Mucosa of rectum (tissue), 2 donors: Measurements from ENCODE around the gene KCTD17.

Experiments
- H3K27ac ChIP-seq, 2 donors: one replicate each; pipeline ENCODE4 v1.7.0; 2013; ENCODE audit warnings: inconsistent platforms in 2 of 2, low read depth in 2 of 2, low read length in 2 of 2
- H3K27me3 ChIP-seq, 2 donors: one replicate each; pipeline ENCODE4 v1.7.0; 2013; ENCODE audit warnings: low read length in 2 of 2; ENCODE audit not compliant: control insufficient read depth in 2 of 2, insufficient read depth in 2 of 2
- H3K36me3 ChIP-seq, 2 donors: one replicate each; pipeline ENCODE4 v1.7.0; 2013; ENCODE audit warnings: low read length in 2 of 2; ENCODE audit not compliant: control insufficient read depth in 2 of 2, insufficient read depth in 2 of 2
- H3K4me1 ChIP-seq, 2 donors: one replicate each; pipeline ENCODE4 v1.7.0; 2013; ENCODE audit warnings: low read length in 2 of 2, mild to moderate bottlenecking in 1 of 2; ENCODE audit not compliant: control insufficient read depth in 2 of 2, insufficient read depth in 2 of 2
- H3K4me3 ChIP-seq, 2 donors: one replicate each; pipeline ENCODE4 v1.7.0; 2013; ENCODE audit warnings: low read length in 2 of 2
- H3K9ac ChIP-seq, 2 donors: one replicate each; pipeline ENCODE4 v1.7.0; 2013; ENCODE audit warnings: low read length in 2 of 2, low read depth in 1 of 2, mild to moderate bottlenecking in 1 of 2
- H3K9me3 ChIP-seq, 2 donors: one replicate each; pipeline ENCODE4 v1.7.0; 2013; ENCODE audit warnings: low read length in 2 of 2; ENCODE audit not compliant: control insufficient read depth in 2 of 2
- donor health status: healthy.
- donor health status: Normal muscosa, but diverticular disease.

Gene KCTD17

GRCh38 chr22:37028692-37029674 lies 22.6 kb upstream of the KCTD17 start:
- peaks cover 47 to 57% of the 10 kb centered on the region in 2 donors for H3K4me1 ChIP-seq
- H3K36me3 ChIP-seq, result peaks cover 42 to 52% of the 10 kb centered on the region in 2 donors
- no peak overlapping the region for H3K27ac ChIP-seq
- no peak overlapping the region for H3K9ac ChIP-seq
- no peaks in the 10 kb centered on the region for H3K9me3 ChIP-seq
- no peaks in the 10 kb centered on the region for H3K27me3 ChIP-seq
- no peak overlapping the region for H3K4me3 ChIP-seq

DNA sequence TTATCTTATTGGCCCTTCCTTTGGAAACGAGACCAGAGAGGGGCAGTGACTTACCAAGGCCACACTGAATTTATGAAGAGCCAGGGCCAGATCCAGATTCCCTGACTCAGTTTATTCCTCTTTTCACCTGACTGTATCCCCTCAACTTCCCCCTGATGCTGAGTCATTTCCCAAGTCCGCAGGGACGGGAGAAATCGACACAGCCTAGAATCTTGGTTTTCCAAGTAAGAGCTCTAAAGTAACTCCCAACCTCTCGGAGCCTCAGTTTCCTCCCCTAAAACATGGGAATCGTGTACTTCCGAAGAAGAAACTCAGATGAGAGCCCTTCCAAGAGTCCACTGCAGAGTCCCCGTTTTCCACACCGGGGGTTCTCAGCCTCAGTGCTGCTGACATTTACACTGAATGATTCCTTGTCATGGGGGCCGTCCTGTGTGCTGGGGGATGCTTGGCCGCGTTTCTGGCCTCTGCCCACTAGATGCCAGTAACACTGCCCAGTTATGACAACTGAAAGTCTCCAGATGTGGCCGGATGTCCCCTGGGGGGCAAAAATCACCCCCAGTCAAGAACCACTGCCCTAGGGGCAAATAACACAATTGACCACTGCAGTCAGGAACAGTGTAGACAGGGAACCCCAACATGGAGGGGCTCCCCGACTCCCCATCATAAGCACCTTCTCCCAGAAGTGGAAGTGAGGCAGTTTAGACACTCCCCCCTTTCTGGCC lies 20.8 kb upstream of the KCTD17 start:
- H3K27ac ChIP-seq, result peak overlapping the region; percentile 96
- peaks cover 39% of the 10 kb centered on the region in 2 donors for H3K36me3 ChIP-seq

GRCh38 chr22:37032134-37032534 lies 19.4 kb upstream of the KCTD17 start:
- Histone ChIP-seq H3K27ac (peak overlapping the region; percentile 96), H3K27me3 (no peaks in the 10 kb centered on the region), H3K4me1 (peaks cover 35 to 38% of the 10 kb centered on the region in 2 donors), H3K4me3 (peak overlapping the region; percentile 32 to 57), H3K9me3 (no peaks in the 10 kb centered on the region), H3K9ac (peak overlapping the region; percentile 57 to 67), H3K36me3 (peaks cover 28% of the 10 kb centered on the region in 2 donors)

More for the DNA sequence above, 20.8 kb upstream of the KCTD17 start:
- no peaks in the 10 kb centered on the region for H3K9me3 ChIP-seq
- no peak overlapping the region for H3K4me3 ChIP-seq
- peaks cover 39 to 43% of the 10 kb centered on the region in 2 donors for H3K4me1 ChIP-seq
- H3K27me3 ChIP-seq, result no peaks in the 10 kb centered on the region
- peak overlapping the region in 1 of 2 donors; percentile 12 for H3K9ac ChIP-seq

- H3K36me3 ChIP-seq, result peaks cover 22 to 23% of the 10 kb centered on the region in 2 donors
- no peaks in the 10 kb centered on the region for H3K9me3 ChIP-seq
- H3K27me3 ChIP-seq, result no peaks in the 10 kb centered on the region
- H3K9ac ChIP-seq, result peak overlapping the region; percentile 57 to 67
- H3K4me1 ChIP-seq, result peaks cover 35% of the 10 kb centered on the region in 2 donors
- H3K4me3 ChIP-seq, result peak overlapping the region; percentile 33 to 57
- H3K27ac ChIP-seq, result peak overlapping the region; percentile 96
These were observed 18.7 kb upstream of the KCTD17 start for GRCh38 chr22:37032535-37033460.

- Histone ChIP-seq H3K36me3 (peaks cover 15 to 18% of the 10 kb centered on the region in 2 donors), H3K4me1 (peaks cover 35% of the 10 kb centered on the region in 2 donors), H3K9ac (peak overlapping the region; percentile 52 to 67), H3K4me3 (no peak overlapping the region), H3K27me3 (no peaks in the 10 kb centered on the region), H3K27ac (peak overlapping the region; percentile 96), H3K9me3 (no peaks in the 10 kb centered on the region)
These were observed 17.7 kb upstream of the KCTD17 start for GRCh38 chr22:37033605-37034430.

DNA sequence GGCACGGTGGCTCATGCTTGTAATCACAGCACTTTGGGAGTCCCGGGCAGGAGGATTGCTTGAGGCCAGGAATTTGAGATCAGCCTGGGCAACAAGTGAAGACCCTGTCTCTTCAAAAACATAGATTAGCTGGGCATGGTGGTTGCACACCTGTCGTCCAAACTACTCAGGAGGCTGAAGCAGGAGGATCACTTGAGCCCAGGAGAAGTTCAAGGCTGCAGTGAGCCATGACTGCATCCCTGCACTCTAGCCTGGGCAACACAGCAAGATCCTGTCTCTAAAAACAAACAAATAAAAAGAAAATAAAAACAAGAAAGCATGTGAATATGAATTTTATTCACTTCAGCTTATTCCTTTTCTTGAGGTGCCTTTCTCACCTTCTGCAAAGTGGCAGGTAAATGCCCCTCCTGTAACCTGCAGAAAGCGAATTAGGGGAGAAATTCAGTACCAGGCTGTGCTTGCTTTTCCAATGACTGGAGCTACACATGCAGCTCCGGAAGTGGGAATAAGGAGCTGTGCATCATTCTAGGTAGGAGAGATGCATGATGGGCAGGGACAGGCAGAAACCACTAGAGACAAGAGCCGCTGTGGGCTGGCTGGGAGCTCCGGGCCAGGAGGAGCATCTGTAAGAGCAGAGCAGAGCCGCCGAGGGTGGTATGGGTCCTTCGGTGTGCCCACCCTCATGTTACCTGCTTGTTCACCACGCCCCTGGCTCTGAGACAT lies 14.7 kb upstream of the KCTD17 start:
- H3K27me3 ChIP-seq, result no peaks in the 10 kb centered on the region
- no peaks in the 10 kb centered on the region for H3K36me3 ChIP-seq
- H3K9me3 ChIP-seq, result no peaks in the 10 kb centered on the region
- peaks cover 26 to 34% of the 10 kb centered on the region in 2 donors for H3K4me1 ChIP-seq
- no peak overlapping the region for H3K27ac ChIP-seq
- no peak overlapping the region for H3K9ac ChIP-seq
- no peak overlapping the region for H3K4me3 ChIP-seq

DNA sequence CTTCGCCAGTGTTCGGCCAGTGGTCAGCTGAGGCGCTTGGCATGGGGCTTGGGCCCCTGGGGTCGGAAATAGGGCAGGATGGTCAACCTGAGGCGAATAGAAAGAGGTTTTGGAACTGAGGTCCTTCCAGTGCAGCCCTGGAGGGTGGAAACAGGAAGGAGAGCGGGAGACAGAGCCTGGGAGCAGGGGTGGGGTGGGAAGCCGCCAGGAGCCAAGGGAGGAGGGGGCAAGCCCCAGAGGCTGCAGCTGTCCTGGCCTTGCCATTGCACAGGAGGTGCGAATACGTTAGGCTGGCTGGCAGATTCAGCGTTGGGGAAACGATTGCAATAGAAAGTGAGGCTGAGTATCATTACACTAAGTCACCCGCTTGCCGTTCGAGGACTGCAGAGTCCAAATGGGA lies 13.9 kb upstream of the KCTD17 start:
- no peak overlapping the region for H3K4me3 ChIP-seq
- H3K27ac ChIP-seq, result no peak overlapping the region
- no peaks in the 10 kb centered on the region for H3K9me3 ChIP-seq
- no peaks in the 10 kb centered on the region for H3K36me3 ChIP-seq
- no peak overlapping the region for H3K9ac ChIP-seq
- no peaks in the 10 kb centered on the region for H3K27me3 ChIP-seq
- peaks cover 21 to 26% of the 10 kb centered on the region in 2 donors for H3K4me1 ChIP-seq

DNA sequence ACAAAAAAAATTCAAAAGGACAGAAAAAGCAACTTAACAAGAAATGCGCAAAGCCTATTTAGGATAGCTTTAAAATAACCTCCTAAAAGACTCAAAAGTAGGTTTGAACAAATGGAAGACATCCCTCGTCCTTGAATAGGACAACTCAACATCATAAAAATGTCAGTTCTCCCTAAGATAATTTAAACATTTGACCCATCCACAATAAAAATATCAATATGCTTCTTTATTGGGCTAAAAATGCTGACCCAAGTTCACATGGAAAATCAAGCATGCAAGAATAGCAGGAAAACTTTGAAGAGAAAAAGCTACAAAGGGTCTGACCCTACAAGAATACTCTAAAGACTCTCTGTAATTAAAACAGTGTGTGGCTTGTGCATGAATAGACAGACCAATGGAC lies 12.1 kb upstream of the KCTD17 start:
- Histone ChIP-seq H3K27me3 (no peaks in the 10 kb centered on the region), H3K36me3 (no peaks in the 10 kb centered on the region), H3K4me3 (no peak overlapping the region), H3K9ac (no peak overlapping the region), H3K4me1 (peaks cover 23 to 28% of the 10 kb centered on the region in 2 donors), H3K9me3 (no peaks in the 10 kb centered on the region), H3K27ac (no peak overlapping the region)
